Measurements from ENCODE around the gene WDR82. TPM values are rescaled to one million over a fixed set of nuclear protein-coding genes. Genes with fewer than 3 reads are reported as not detected.
A peak's percentile ranks its signal among the peaks of the same experiment; 100 is the strongest.

Gene WDR82
- total RNA-seq, 3 donors from 2014 or later (not counting 1 experiment from before 2014, with no cell fraction given): 108 to 131 (median 109) TPM

DNA sequence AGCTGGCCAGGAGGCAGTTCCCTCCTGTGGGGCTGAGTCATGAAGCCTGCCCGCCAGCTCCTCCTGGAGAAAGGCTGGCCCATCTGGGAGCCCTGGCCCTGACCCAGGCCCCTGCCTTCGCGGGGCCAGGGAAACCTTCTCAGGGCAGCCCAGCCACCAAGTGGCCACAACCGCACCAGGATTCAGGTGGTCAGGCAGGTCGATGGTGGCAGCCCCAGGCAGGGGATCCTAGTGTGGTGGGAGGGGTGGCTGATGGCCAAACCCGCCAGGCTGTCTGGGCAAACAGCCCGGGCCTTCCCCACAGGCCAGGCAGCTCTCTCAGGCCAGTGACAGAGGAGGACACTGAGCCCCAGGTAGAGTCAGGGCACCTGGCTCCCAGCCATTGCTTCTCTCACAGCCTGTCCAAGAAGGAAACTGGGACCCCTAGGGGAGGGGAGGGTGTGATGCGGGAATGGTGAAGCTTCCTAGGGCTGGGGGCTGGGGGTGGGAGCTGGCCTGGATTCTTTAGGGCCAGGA lies 40.7 kb downstream of the WDR82 start:
- no peaks in the 10 kb centered on the region for H3K27me3 Mint-ChIP-seq (ENCODE audit: low read depth in 2 of 2)
- Histone ChIP-seq H3K27ac (ENCODE audit: low read length) (no peak overlapping the region), H3K9me3 (ENCODE audit: control insufficient read depth, insufficient read depth, low read length) (no peaks in the 10 kb centered on the region), H3K4me1 (ENCODE audit: control insufficient read depth, insufficient read depth, low read length) (peaks cover 66% of the 10 kb centered on the region), H3K36me3 (ENCODE audit: control insufficient read depth, insufficient read depth, low read length) (peaks cover 7% of the 10 kb centered on the region), H3K4me3 (ENCODE audit: low read length) (peak overlapping the region; percentile 98), H3K27me3 (ENCODE audit: control insufficient read depth, insufficient read depth, low read length) (no peaks in the 10 kb centered on the region)
- no peak for ATAC-seq
- 31% methylated on average over 8 of the region's 8 CpGs for WGBS (ENCODE audit: insufficient coverage)
- TF ChIP-seq, protein P1, sequence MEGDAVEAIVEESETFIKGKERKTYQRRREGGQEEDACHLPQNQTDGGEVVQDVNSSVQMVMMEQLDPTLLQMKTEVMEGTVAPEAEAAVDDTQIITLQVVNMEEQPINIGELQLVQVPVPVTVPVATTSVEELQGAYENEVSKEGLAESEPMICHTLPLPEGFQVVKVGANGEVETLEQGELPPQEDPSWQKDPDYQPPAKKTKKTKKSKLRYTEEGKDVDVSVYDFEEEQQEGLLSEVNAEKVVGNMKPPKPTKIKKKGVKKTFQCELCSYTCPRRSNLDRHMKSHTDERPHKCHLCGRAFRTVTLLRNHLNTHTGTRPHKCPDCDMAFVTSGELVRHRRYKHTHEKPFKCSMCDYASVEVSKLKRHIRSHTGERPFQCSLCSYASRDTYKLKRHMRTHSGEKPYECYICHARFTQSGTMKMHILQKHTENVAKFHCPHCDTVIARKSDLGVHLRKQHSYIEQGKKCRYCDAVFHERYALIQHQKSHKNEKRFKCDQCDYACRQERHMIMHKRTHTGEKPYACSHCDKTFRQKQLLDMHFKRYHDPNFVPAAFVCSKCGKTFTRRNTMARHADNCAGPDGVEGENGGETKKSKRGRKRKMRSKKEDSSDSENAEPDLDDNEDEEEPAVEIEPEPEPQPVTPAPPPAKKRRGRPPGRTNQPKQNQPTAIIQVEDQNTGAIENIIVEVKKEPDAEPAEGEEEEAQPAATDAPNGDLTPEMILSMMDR (IDR thresholded peaks at IDR 0.05): no peak
- no peak for DNase-seq
- no peaks in the 10 kb centered on the region for H3K9me3 Mint-ChIP-seq
- peak overlapping the region; percentile 87 to 91 for H3K27ac Mint-ChIP-seq
- no peaks in the 10 kb centered on the region for H3K36me3 Mint-ChIP-seq
- peak overlapping the region; percentile 95 for H3K4me3 Mint-ChIP-seq
- peaks cover 29 to 64% of the 10 kb centered on the region in 2 donors for H3K4me1 Mint-ChIP-seq
- intact Hi-C loops (cut with micrococcal nuclease): loop anchor here (2.0 kb wide), 1 partner anchor 15 kb away; no protein-coding TSS in a partner anchor

DNA sequence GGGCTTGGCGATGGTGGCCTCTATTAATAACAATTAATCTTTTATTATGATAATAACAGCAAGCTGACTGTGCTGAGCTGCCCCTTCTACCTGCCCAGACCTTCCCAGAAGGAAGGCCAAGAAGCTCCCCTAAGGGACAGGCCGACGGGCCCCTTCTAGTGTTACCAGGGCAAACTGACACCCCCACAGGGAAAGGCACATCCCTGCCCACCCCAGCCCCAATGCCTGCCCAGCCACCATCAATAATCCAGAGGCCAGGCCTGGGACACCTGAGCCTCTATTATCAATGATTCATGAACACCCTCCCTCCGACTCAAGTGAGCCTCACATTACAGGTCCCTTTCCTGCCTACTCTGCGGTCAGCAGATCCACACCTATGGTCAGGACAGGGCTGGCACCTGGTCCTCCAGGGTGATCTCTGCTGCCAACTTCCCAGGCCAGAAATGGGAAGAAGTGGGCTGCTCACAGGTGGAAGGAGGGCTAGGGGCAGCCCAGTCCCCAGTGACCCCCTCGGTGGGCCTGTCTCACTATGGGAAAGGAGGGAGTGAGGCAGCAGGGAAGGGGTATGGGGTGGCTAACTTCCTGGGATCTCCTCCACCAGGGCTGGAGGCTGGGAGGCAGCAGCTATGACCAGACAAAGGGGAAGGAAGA lies 41.3 kb downstream of the WDR82 start:
- TF ChIP-seq, protein P1 (IDR thresholded peaks at IDR 0.05): no peak
- H3K4me1 Mint-ChIP-seq: peaks cover 29 to 70% of the 10 kb centered on the region in 2 donors
- H3K27me3 ChIP-seq (ENCODE audit: control insufficient read depth, insufficient read depth, low read length): no peaks in the 10 kb centered on the region
- H3K4me3 ChIP-seq (ENCODE audit: low read length): no peak overlapping the region
- H3K9me3 ChIP-seq (ENCODE audit: control insufficient read depth, insufficient read depth, low read length): no peaks in the 10 kb centered on the region
- WGBS (ENCODE audit: insufficient coverage): 82% methylated on average over 5 of the region's 6 CpGs
- ATAC-seq: no peak
- H3K27ac ChIP-seq (ENCODE audit: low read length): no peak overlapping the region
- no peaks in the 10 kb centered on the region for H3K27me3 Mint-ChIP-seq (ENCODE audit: low read depth in 2 of 2)
- H3K4me1 ChIP-seq (ENCODE audit: control insufficient read depth, insufficient read depth, low read length): peaks cover 71% of the 10 kb centered on the region
- peak overlapping the region; percentile 66 for H3K4me3 Mint-ChIP-seq
- intact Hi-C loops (cut with micrococcal nuclease): no loop called here
- H3K27ac Mint-ChIP-seq: peak overlapping the region; percentile 51 to 91
- DNase-seq: no peak
- H3K9me3 Mint-ChIP-seq: no peaks in the 10 kb centered on the region
- no peaks in the 10 kb centered on the region for H3K36me3 Mint-ChIP-seq
- H3K36me3 ChIP-seq (ENCODE audit: control insufficient read depth, insufficient read depth, low read length): peaks cover 12% of the 10 kb centered on the region

DNA sequence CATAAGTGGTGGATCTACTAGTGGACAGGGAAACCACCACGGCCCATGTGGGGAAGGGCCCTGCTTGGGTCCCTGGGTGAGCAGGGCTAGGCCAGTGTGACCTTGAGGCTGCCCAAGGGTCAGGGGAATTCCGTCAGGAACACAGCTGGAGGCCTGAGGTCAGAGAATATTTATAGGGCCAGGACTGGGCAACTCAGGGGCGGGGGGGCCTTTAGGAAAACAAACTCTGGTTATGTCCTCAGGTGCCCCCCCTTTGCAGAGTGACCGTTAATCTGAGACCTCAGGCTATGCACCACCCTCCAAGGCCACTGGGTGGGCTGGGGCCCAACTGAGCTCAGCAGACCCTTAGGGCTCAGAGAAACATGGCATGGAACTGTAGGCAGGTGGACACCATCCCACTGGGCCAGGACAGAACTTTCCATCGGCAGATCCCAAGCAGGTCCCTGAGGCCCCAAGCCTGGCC lies 42.0 kb downstream of the WDR82 start:
- H3K36me3 Mint-ChIP-seq: no peaks in the 10 kb centered on the region
- H3K9me3 Mint-ChIP-seq: no peaks in the 10 kb centered on the region
- H3K27me3 Mint-ChIP-seq (ENCODE audit: low read depth in 2 of 2): no peaks in the 10 kb centered on the region
- H3K27ac ChIP-seq (ENCODE audit: low read length): no peak overlapping the region
- TF ChIP-seq, protein P1 (IDR thresholded peaks at IDR 0.05): no peak
- H3K4me1 ChIP-seq (ENCODE audit: control insufficient read depth, insufficient read depth, low read length): peaks cover 78% of the 10 kb centered on the region
- 97% methylated on average over 5 of the region's 5 CpGs for WGBS (ENCODE audit: insufficient coverage)
- DNase-seq (no peak), ATAC-seq (no peak)
- H3K36me3 ChIP-seq (ENCODE audit: control insufficient read depth, insufficient read depth, low read length): peaks cover 17% of the 10 kb centered on the region
- no peaks in the 10 kb centered on the region for H3K9me3 ChIP-seq (ENCODE audit: control insufficient read depth, insufficient read depth, low read length)
- H3K4me3 ChIP-seq (ENCODE audit: low read length): no peak overlapping the region
- peak overlapping the region; percentile 35 for H3K4me3 Mint-ChIP-seq
- H3K4me1 Mint-ChIP-seq: peaks cover 35 to 76% of the 10 kb centered on the region in 2 donors
- peak overlapping the region; percentile 51 to 73 for H3K27ac Mint-ChIP-seq
- H3K27me3 ChIP-seq (ENCODE audit: control insufficient read depth, insufficient read depth, low read length): no peaks in the 10 kb centered on the region
- intact Hi-C loops (cut with micrococcal nuclease): no loop called here

All from natural killer cell (primary cell).